Ascending aorta (tissue), 2 donors: ENCODE data around the gene EOGT. TPM values are rescaled to one million over a fixed set of nuclear protein-coding genes. Genes with fewer than 3 reads are reported as not detected.

Experiments used
- DNase-seq, 2 donors: peaks; one replicate each; pipeline ENCODE4 v3.0.0-alpha.2; 2019; ENCODE audit warnings: low spot score in 2 of 2
- H3K27ac ChIP-seq, 2 donors: fragments of 200-600 bp; sonication (generic); one replicate each; pipeline ENCODE4 v1.5.1; 2016 to 2017; ENCODE audit warnings: mild to moderate bottlenecking in 1 of 2
- H3K27me3 ChIP-seq: fragments of 200-600 bp; sonication (generic); one replicate; pipeline ENCODE4 v1.5.1; 2017
- H3K36me3 ChIP-seq, 2 donors: fragments of 200-600 bp; sonication (generic); one replicate each; pipeline ENCODE4 v1.5.1; 2016
- H3K4me1 ChIP-seq, 2 donors: fragments of 200-600 bp; sonication (generic); one replicate each; pipeline ENCODE4 v1.5.1; 2016 to 2017; ENCODE audit warnings: mild to moderate bottlenecking in 1 of 2
- H3K4me3 ChIP-seq, 2 donors: fragments of 200-600 bp; sonication (generic); one replicate each; pipeline ENCODE4 v1.5.1; 2016 to 2017; ENCODE audit warnings: mild to moderate bottlenecking in 1 of 2
- H3K9me3 ChIP-seq, 2 donors: fragments of 200-600 bp; sonication (generic); one replicate each; pipeline ENCODE4 v1.5.1; 2016
- intact Hi-C: fragments of 100-400 bp; cut with DNase I; formaldehyde crosslinking; loops from one replicate; pipeline ENCODE4 v1.15.1; 2023
- total RNA-seq: library from RNA; depleted of rRNA; stranded (reverse); fragments of >200 nt; gene quantifications from one replicate; pipeline ENCODE4 v1.1.0, GENCODE V29; 2016
- TF ChIP-seq, protein P1 (sequence below), 3 experiments: fragments of 200-600 bp in 2 of 3; fragments of 450-650 bp in 1 of 3; sonication (generic) in 2 of 3; IDR thresholded peaks; one replicate each; pipeline ENCODE4 v1.5.1; 2016 to 2019; ENCODE audit warnings: antibody characterized with exemption in 3 of 3, mild to moderate bottlenecking in 1 of 3, moderate library complexity in 1 of 3

EOGT gene
- total RNA-seq, 1 donor from 2014 or later, result 50.4 TPM

DNA sequence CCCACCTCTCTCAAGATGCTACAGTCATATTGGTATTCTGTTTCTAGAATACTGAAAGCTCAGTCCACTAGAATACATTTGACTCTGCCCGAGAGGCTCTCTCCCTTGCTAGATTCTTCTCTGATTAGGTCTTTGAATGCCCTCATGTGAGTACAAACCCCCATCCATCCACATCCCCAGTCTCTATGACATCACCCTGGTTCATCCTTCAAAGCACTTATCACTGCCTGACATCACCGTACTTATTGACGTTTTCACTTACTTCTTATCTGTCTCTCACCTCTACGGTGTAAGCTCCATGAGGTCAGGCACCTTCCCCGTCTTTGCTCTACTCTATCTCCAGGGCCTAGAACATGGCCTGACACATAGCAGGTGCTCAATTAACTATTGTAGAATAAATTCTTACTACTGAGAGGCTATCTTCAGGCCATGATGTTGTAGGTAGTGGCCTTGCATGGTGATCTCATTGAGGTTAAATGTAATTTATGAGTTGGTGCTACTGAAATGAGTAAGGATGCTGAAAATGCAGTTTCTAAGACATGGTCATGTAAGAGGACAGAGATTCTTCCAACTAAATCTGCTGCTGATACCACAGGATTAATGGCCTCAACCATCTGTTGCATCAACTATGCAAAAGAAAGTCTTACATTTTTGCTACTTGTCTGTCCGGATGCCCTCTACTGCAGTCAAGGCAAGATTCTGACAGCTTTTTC, 26.8 kb downstream of the EOGT start:
- Histone ChIP-seq H3K27ac (no peak overlapping the region), H3K27me3 (no peaks in the 10 kb centered on the region), H3K9me3 (no peaks in the 10 kb centered on the region), H3K4me1 (no peaks in the 10 kb centered on the region), H3K4me3 (no peak overlapping the region), H3K36me3 (peaks cover 70 to 90% of the 10 kb centered on the region in 2 donors)
- intact Hi-C loops, result no loop called here
- TF ChIP-seq, protein P1, sequence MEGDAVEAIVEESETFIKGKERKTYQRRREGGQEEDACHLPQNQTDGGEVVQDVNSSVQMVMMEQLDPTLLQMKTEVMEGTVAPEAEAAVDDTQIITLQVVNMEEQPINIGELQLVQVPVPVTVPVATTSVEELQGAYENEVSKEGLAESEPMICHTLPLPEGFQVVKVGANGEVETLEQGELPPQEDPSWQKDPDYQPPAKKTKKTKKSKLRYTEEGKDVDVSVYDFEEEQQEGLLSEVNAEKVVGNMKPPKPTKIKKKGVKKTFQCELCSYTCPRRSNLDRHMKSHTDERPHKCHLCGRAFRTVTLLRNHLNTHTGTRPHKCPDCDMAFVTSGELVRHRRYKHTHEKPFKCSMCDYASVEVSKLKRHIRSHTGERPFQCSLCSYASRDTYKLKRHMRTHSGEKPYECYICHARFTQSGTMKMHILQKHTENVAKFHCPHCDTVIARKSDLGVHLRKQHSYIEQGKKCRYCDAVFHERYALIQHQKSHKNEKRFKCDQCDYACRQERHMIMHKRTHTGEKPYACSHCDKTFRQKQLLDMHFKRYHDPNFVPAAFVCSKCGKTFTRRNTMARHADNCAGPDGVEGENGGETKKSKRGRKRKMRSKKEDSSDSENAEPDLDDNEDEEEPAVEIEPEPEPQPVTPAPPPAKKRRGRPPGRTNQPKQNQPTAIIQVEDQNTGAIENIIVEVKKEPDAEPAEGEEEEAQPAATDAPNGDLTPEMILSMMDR (IDR thresholded peaks at IDR 0.05), result no peak
- no peak for DNase-seq

DNA sequence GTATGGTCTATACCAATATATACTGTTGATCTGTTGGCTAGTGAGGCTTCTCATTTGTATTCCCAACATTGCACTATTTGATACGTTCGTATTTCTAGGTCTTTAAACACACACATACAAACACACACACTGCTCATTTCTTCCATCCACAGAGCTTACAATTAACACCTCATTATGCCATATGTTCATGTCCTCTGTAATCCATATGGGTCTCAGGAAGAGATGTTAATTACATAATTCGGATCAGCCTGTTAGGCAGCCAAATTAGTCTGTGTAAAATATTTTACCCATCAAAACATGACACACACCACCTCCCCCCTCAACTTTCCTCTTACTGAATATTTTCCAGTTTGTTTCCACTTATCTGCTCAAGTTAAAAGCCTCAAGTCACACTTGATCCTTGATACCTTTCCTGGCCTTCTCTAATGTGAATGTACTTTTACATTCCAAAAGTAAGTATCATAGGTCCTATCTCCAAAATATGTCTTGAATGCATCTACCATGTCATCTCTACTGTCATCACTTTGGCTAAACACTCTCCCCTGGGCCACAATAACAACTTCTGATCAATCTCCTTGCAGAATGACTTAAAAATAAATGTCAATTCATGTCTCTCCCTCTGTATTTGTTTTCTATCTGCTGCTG, 28.2 kb downstream of the EOGT start:
- no peaks in the 10 kb centered on the region for H3K9me3 ChIP-seq
- no peaks in the 10 kb centered on the region for H3K4me1 ChIP-seq
- TF ChIP-seq, protein P1 (IDR thresholded peaks at IDR 0.05), result no peak
- H3K36me3 ChIP-seq, result peaks cover 78 to 91% of the 10 kb centered on the region in 2 donors
- intact Hi-C loops, result no loop called here
- no peak overlapping the region for H3K4me3 ChIP-seq
- H3K27me3 ChIP-seq, result no peaks in the 10 kb centered on the region
- no peak for DNase-seq
- no peak overlapping the region for H3K27ac ChIP-seq

DNA sequence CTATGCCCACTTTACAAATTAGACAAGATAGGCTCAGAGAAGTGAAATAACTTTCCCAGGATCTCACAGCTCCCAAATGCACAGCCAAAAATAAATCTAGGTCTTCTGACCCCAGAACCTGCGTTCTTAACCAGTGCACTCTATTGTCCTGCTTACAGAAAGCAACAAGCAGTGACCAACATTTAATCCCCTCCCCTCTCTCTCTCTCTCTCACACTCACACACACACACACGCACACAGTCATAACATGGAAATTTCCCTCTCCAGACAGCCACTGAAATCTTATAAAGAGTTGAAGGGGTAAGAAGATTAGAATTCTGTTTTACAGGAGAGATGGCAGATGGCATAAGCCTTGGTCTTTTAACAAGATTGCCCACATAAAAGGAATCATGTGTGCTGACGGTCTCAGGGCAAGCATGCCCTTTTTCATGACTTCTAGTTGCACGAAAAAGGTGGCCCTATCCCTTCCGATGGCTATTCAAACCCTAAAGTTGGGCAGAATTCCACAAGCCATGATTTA, 29.4 kb downstream of the EOGT start:
- H3K36me3 ChIP-seq, result peaks cover 90 to 99% of the 10 kb centered on the region in 2 donors
- no peaks in the 10 kb centered on the region for H3K4me1 ChIP-seq
- no peak overlapping the region for H3K4me3 ChIP-seq
- no peaks in the 10 kb centered on the region for H3K9me3 ChIP-seq
- intact Hi-C loops, result no loop called here
- TF ChIP-seq, protein P1 (IDR thresholded peaks at IDR 0.05), result no peak
- DNase-seq, result no peak
- no peaks in the 10 kb centered on the region for H3K27me3 ChIP-seq
- H3K27ac ChIP-seq, result no peak overlapping the region

DNA sequence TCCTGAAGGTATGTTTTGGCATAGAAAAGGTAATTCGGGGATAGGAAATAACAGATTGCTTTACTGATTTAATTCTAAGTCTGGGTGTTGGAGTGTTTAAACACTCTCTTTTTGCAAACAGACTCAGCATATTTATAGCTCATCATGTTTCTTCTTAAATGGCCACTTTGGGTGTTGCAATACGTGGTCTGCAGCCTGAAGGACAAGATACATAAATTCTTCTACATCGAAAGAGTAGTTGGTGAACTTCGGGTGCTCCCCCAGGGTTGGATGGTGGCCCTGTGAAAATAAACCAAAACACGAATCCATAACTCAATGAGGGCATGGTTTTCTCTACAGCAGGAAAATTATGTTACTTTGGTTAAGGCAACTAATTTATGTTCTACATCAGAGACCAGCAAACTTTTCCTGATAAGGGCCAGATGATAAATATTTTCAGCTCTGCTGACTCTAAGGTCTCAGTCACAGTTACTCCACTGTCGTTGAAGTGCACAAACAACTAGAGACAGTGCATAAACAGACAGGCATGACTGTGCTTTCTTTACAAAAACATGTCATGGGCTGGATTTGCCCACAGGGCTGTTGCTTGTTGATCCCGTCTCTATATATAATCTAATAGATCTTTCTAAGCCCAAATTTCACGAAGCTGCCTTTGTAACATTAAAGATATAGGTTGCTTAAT, 35.9 kb downstream of the EOGT start:
- Histone ChIP-seq H3K27me3 (no peaks in the 10 kb centered on the region), H3K27ac (no peak overlapping the region), H3K4me3 (no peak overlapping the region), H3K9me3 (no peaks in the 10 kb centered on the region), H3K4me1 (no peaks in the 10 kb centered on the region), H3K36me3 (peaks cover 67 to 73% of the 10 kb centered on the region in 2 donors)
- TF ChIP-seq, protein P1 (IDR thresholded peaks at IDR 0.05), result no peak
- intact Hi-C loops, result no loop called here
- no peak for DNase-seq

DNA sequence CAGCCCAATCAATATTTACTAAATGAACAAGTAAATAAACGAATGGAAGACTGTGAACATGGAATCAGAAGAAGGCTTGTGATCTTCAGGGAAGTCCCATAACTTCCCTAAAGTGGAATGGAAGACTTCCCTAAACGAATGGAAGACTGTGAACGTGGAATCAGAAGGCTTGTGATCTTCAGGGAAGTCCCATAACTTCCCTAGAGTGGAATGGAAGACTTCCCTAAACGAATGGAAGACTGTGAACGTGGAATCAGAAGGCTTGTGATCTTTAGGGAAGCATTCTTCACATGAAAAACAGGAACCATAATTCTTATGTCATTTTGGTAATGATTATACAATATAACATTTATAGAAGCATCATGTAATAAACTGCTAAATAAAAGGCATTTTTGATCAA, 38.8 kb downstream of the EOGT start:
- TF ChIP-seq, protein P1 (IDR thresholded peaks at IDR 0.05), result no peak
- intact Hi-C loops, result no loop called here
- H3K9me3 ChIP-seq, result no peaks in the 10 kb centered on the region
- no peak overlapping the region for H3K27ac ChIP-seq
- H3K4me3 ChIP-seq, result no peak overlapping the region
- H3K36me3 ChIP-seq, result peaks cover 38 to 44% of the 10 kb centered on the region in 2 donors
- no peaks in the 10 kb centered on the region for H3K4me1 ChIP-seq
- no peak for DNase-seq
- no peaks in the 10 kb centered on the region for H3K27me3 ChIP-seq
